Ectodermal cell (in vitro differentiated cells): ENCODE data around the gene DLX1.

ENCODE experiments used
- H3K27ac ChIP-seq: 2 replicates; pipeline ENCODE4 v1.7.0; 2013; ENCODE audit warnings: mild to moderate bottlenecking, low read depth, low read length; ENCODE audit not compliant: insufficient read depth, poor library complexity, severe bottlenecking
- H3K27me3 ChIP-seq: 2 replicates; pipeline ENCODE4 v1.7.0; 2013; ENCODE audit warnings: mild to moderate bottlenecking, low read length; ENCODE audit not compliant: insufficient read depth, control insufficient read depth, poor library complexity, severe bottlenecking
- H3K36me3 ChIP-seq: one replicate; pipeline ENCODE4 v1.7.0; 2013; ENCODE audit warnings: low read length; ENCODE audit not compliant: control insufficient read depth, insufficient read depth
- H3K4me1 ChIP-seq: one replicate; pipeline ENCODE4 v1.7.0; 2013; ENCODE audit warnings: low read length; ENCODE audit not compliant: control insufficient read depth, insufficient read depth
- H3K4me3 ChIP-seq: 2 replicates; pipeline ENCODE4 v1.7.0; 2013; ENCODE audit warnings: low read depth, low read length, control low read depth; ENCODE audit not compliant: insufficient read depth
- H3K9me3 ChIP-seq: 2 replicates; pipeline ENCODE4 v1.7.0; 2013; ENCODE audit warnings: mild to moderate bottlenecking, low read length, moderate library complexity; ENCODE audit not compliant: control insufficient read depth
- WGBS, 2 experiments: methylation state at CpG; one replicate each; pipeline ENCODE4 v1.1.7; 2013; ENCODE audit warnings: missing lambda C conversion rate in 2 of 2; 5-methylcytosine and 5-hydroxymethylcytosine counted together

Gene DLX1

GRCh38 chr2:172116107-172116506 lies 30.8 kb downstream of the DLX1 start:
- Histone ChIP-seq H3K4me3 (no peak overlapping the region), H3K36me3 (no peaks in the 10 kb centered on the region), H3K4me1 (no peaks in the 10 kb centered on the region), H3K27me3 (no peaks in the 10 kb centered on the region), H3K27ac (no peak overlapping the region), H3K9me3 (no peaks in the 10 kb centered on the region)
- WGBS, 2 experiments, result 84 to 88% methylated on average over 5 of the region's 5 CpGs

GRCh38 chr2:172119089-172119488 lies 33.8 kb downstream of the DLX1 start:
- Histone ChIP-seq H3K27ac (no peak overlapping the region), H3K27me3 (no peaks in the 10 kb centered on the region), H3K4me3 (no peak overlapping the region), H3K4me1 (no peaks in the 10 kb centered on the region), H3K36me3 (no peaks in the 10 kb centered on the region), H3K9me3 (no peaks in the 10 kb centered on the region)

GRCh38 chr2:172120118-172120517 lies 34.8 kb downstream of the DLX1 start:
- no peak overlapping the region for H3K27ac ChIP-seq
- 92 to 100% methylated on average over 2 of the region's 2 CpGs for whole genome bisulfite sequencing, 2 experiments
- no peaks in the 10 kb centered on the region for H3K9me3 ChIP-seq
- no peak overlapping the region for H3K4me3 ChIP-seq
- no peaks in the 10 kb centered on the region for H3K27me3 ChIP-seq
- H3K36me3 ChIP-seq, result no peaks in the 10 kb centered on the region
- no peaks in the 10 kb centered on the region for H3K4me1 ChIP-seq

DNA sequence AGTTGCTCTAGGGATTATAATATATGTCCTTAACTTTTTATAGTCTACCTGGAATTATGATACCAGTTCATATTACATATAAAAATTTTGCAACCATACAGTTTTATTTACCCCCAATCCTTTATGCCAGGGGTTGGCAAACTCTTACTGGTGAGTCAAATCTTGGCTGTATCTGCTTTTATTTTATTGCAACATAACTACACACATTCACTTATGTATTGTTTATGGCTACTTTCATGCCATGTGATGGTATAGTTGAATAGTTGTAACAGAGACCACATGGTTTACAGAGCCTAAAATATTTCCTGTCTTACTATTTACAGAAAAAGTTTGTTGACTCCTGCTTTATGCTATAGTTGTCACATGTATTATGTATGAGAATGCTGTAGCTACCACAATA lies 43.2 kb downstream of the DLX1 start:
- no peaks in the 10 kb centered on the region for H3K27me3 ChIP-seq

GRCh38 chr2:172129404-172129803 lies 44.1 kb downstream of the DLX1 start:
- H3K36me3 ChIP-seq, result no peaks in the 10 kb centered on the region
- no peaks in the 10 kb centered on the region for H3K27me3 ChIP-seq
- no peak overlapping the region for H3K4me3 ChIP-seq

More for the DNA sequence above, 43.2 kb downstream of the DLX1 start:
- no peaks in the 10 kb centered on the region for H3K36me3 ChIP-seq
- H3K4me3 ChIP-seq, result no peak overlapping the region
- no peaks in the 10 kb centered on the region for H3K9me3 ChIP-seq
- H3K27ac ChIP-seq, result no peak overlapping the region
- no peaks in the 10 kb centered on the region for H3K4me1 ChIP-seq

DNA sequence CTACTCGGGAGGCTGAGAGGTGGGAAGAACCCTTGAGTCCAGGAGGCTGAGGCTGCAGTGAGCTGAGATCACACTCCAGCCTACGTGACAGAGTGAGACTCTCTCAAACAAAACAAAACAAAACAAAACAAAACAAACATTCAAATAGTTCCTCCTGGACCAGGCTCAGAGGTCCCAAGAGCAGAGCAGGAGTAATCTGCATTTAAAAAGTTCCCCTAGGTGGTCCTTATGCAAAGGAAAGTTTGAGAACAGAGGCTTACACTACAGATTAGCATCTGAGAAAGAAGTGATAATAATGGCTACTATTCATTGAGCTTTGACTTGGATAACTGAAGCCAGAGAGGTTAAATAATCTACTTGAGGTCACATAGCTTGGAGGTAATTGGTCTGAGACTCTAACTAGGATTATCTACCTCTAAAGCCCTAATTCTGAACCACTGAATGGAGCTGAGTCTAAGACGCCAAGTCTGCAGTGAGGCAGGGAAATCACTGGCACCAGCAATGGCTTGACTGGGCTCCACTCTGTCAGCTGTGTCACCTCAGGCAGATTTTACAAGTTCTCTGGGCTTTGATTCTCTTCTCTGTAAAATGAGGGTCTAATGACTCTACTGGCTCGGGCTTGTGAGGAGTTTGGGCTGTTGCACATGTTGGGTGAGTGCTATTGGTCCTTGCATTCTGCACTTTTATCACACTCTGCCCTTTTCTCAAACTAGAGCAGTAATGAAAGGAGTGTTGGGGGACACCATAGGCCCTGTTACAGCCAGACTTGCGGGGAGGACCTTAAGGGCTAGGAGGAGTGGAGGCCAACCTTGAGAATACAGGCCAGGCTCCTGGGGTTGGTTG lies 46.6 kb downstream of the DLX1 start:
- Histone ChIP-seq H3K36me3 (no peaks in the 10 kb centered on the region), H3K27ac (no peak overlapping the region), H3K9me3 (no peaks in the 10 kb centered on the region), H3K4me1 (no peaks in the 10 kb centered on the region), H3K27me3 (no peaks in the 10 kb centered on the region), H3K4me3 (no peak overlapping the region)
- 39 to 47% methylated on average over 5 of the region's 5 CpGs for WGBS, 2 experiments

More at GRCh38 chr2:172129404-172129803, 44.1 kb downstream of the DLX1 start:
- no peaks in the 10 kb centered on the region for H3K4me1 ChIP-seq
- no peak overlapping the region for H3K27ac ChIP-seq
- no peaks in the 10 kb centered on the region for H3K9me3 ChIP-seq

GRCh38 chr2:172134270-172134669 lies 49.0 kb downstream of the DLX1 start:
- H3K27ac ChIP-seq, result no peak overlapping the region
- H3K36me3 ChIP-seq, result no peaks in the 10 kb centered on the region
- no peaks in the 10 kb centered on the region for H3K9me3 ChIP-seq
- H3K4me1 ChIP-seq, result no peaks in the 10 kb centered on the region
- H3K4me3 ChIP-seq, result no peak overlapping the region
- WGBS, 2 experiments, result 92 to 94% methylated on average over 3 of the region's 3 CpGs
- no peaks in the 10 kb centered on the region for H3K27me3 ChIP-seq

GRCh38 chr2:172135446-172135845 lies 50.1 kb downstream of the DLX1 start:
- Histone ChIP-seq H3K36me3 (no peaks in the 10 kb centered on the region), H3K9me3 (no peaks in the 10 kb centered on the region), H3K27me3 (no peaks in the 10 kb centered on the region), H3K4me3 (no peak overlapping the region), H3K4me1 (no peaks in the 10 kb centered on the region), H3K27ac (no peak overlapping the region)
- WGBS, 2 experiments, result 90 to 98% methylated on average over 3 of the region's 4 CpGs

- WGBS, 2 experiments, result 78 to 94% methylated on average over 2 of the region's 2 CpGs
- H3K4me1 ChIP-seq, result no peaks in the 10 kb centered on the region
Measured at GRCh38 chr2:172137109-172137508, 51.8 kb downstream of the DLX1 start.

DNA sequence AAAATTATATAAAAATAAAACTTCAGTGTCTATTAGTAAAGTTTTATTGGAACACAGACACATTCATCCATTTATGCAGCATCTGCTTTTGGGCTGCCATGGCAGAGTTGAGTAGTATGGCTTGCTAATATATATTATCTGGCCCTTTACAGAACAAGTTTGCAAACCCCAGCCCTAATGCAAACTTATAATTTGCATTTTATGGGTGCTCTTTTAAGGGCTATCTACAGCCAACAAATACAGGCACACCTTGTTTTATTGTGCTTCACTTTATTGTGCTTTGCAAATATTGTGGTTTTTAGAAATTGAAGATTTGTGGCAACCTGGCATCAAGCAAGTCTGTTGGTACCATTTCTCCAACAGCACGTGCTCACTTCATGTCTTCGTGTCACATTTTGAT lies 52.6 kb downstream of the DLX1 start:
- Histone ChIP-seq H3K27ac (no peak overlapping the region), H3K4me1 (no peaks in the 10 kb centered on the region), H3K36me3 (no peaks in the 10 kb centered on the region), H3K4me3 (no peak overlapping the region), H3K9me3 (no peaks in the 10 kb centered on the region), H3K27me3 (no peaks in the 10 kb centered on the region)
- no CpG with 5 or more reads among the region's 2 CpGs for WGBS, 2 experiments

More at GRCh38 chr2:172137109-172137508, 51.8 kb downstream of the DLX1 start:
- Histone ChIP-seq H3K36me3 (no peaks in the 10 kb centered on the region), H3K27ac (no peak overlapping the region), H3K9me3 (no peaks in the 10 kb centered on the region), H3K27me3 (no peaks in the 10 kb centered on the region), H3K4me3 (no peak overlapping the region)
